A549 (cell line): ENCODE results near the gene DSC2.

ENCODE experiments used
- CBX2 ChIP-seq: fragments of 200-600 bp; sonication (generic); IDR thresholded peaks from 2 replicates; pipeline ENCODE4 v1.6.1; 2016; ENCODE audit warnings: low read depth, mild to moderate bottlenecking, borderline replicate concordance
- CTCF ChIP-seq: fragments of >200 bp; sonication (Bioruptor Twin); formaldehyde crosslinking; IDR thresholded peaks from 3 replicates; pipeline ENCODE4 v1.5.1; 2016
- EP300 ChIP-seq, 2 experiments: fragments of >200 bp; sonication (Bioruptor Twin); formaldehyde crosslinking; IDR thresholded peaks; 2 replicates in 1 of 2; 3 replicates in 1 of 2; pipeline ENCODE4 v1.6.1; 2016 to 2017
- FOSB ChIP-seq: fragments of 250-450 bp; sonication (Bioruptor Pico); IDR thresholded peaks from 2 replicates; pipeline ENCODE4 v1.5.0; 2020; ENCODE audit warnings: mild to moderate bottlenecking, moderate library complexity
- HES2 ChIP-seq: fragments of >200 bp; sonication (Bioruptor Twin); formaldehyde crosslinking; IDR thresholded peaks from 2 replicates; pipeline ENCODE4 v1.6.1; 2016
- JUNB ChIP-seq: fragments of >200 bp; sonication (Bioruptor Twin); formaldehyde crosslinking; IDR thresholded peaks from 2 replicates; pipeline ENCODE4 v1.6.1; 2016
- NPAS2 ChIP-seq: fragments of 250-450 bp; sonication (Bioruptor Pico); IDR thresholded peaks from 2 replicates; pipeline ENCODE4 v1.8.0; 2022; ENCODE audit warnings: mild to moderate bottlenecking, moderate library complexity, borderline replicate concordance
- RAD21 ChIP-seq, 2 experiments: fragments of >200 bp in 1 of 2; sonication (Bioruptor Twin) in 1 of 2; formaldehyde crosslinking in 1 of 2; IDR thresholded peaks in 1 of 2; conservative IDR thresholded peaks in 1 of 2; 2 replicates in 1 of 2; 3 replicates in 1 of 2; pipeline ENCODE4 v1.6.1; 2012 to 2018; ENCODE audit warnings: inconsistent platforms in 1 of 2
- TP53 ChIP-seq: fragments of 250-450 bp; sonication (Bioruptor Pico); IDR thresholded peaks from 2 replicates; pipeline ENCODE4 v1.5.0; 2021; ENCODE audit warnings: mild to moderate bottlenecking, moderate library complexity
- TF ChIP-seq, protein P1 (sequence below): IDR thresholded peaks from 2 replicates; pipeline ENCODE4 v1.6.1; 2012

DNA sequence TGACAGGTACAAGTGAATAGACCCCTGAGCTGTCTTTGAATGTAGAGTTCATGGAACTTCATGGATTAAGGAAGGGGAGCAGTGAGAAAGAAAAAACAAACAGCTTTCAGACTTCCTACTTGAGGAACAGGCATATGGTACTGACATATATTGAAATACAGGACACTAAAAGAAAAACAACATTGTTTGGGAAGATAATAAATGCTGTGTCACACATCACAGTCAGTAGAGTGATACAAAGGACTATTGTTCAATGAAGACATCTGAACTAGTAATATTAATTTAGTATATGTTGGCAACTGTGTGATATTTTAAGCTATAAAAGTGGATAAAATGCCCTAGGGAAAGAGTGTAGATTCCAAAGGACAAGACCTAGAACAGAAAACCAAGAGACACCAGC lies 3.3 kb downstream of the DSC2 start:
- TF ChIP-seq HES2 (no peak), CTCF (no peak), RAD21 (conservative IDR thresholded peaks at IDR 0.05 in 1 of 2, IDR thresholded peaks at IDR 0.05 in 1 of 2) (no peak), EP300 (IDR thresholded peaks at IDR 0.05) (no peak), TP53 (CRISPR knock-in tag) (no peak), FOSB (CRISPR knock-in tag) (no peak), NPAS2 (CRISPR knock-in tag) (no peak), CBX2 (no peak), JUNB (no peak)
- TF ChIP-seq, protein P1, sequence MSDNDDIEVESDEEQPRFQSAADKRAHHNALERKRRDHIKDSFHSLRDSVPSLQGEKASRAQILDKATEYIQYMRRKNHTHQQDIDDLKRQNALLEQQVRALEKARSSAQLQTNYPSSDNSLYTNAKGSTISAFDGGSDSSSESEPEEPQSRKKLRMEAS = no peak
